Activated CD8-positive, alpha-beta memory T cell treated with anti-CD3 and anti-CD28 coated beads for 4 hours (primary cell): Measurements from ENCODE around the gene DMRTC2.

Experiments
- DNase-seq, 2 donors: peaks; one replicate each; pipeline ENCODE4 v3.0.0-alpha.2; 2020; ENCODE audit warnings: low read depth in 2 of 2

DMRTC2 gene

GRCh38 chr19:41845001-41845050, at the start of gene DMRTC2:
DMRTC2 (plus strand) TSS chr19:41845042; CDS start chr19:41847429, 2,387 bp downstream.
- DNase-seq: no peak

GRCh38 chr19:41796362-41796761, 48.5 kb upstream of the DMRTC2 start, which contains the start of gene CEACAM3:
CEACAM3 (plus strand) TSS chr19:41796587; CDS start chr19:41796678, 91 bp downstream.
- no peak for DNase-seq

GRCh38 chr19:41796901-41797300, 47.9 kb upstream of the DMRTC2 start:
- no peak for DNase-seq

GRCh38 chr19:41799444-41800000, 45.3 kb upstream of the DMRTC2 start:
- no peak for DNase-seq

GRCh38 chr19:41801031-41801430, 43.8 kb upstream of the DMRTC2 start:
- DNase-seq: no peak

- DNase-seq: no peak
Observed at GRCh38 chr19:41801792-41802211, 43.0 kb upstream of the DMRTC2 start.

GRCh38 chr19:41802770-41803169, 42.1 kb upstream of the DMRTC2 start:
- DNase-seq: no peak

- no peak for DNase-seq
Observed at GRCh38 chr19:41804336-41804735, 40.5 kb upstream of the DMRTC2 start.

GRCh38 chr19:41807176-41807575, 37.7 kb upstream of the DMRTC2 start:
- DNase-seq: no peak

GRCh38 chr19:41808663-41809566, 35.9 kb upstream of the DMRTC2 start:
- DNase-seq: no peak

GRCh38 chr19:41810301-41810700, 34.5 kb upstream of the DMRTC2 start:
- DNase-seq: no peak

GRCh38 chr19:41811036-41811435, 33.8 kb upstream of the DMRTC2 start:
- DNase-seq: no peak

GRCh38 chr19:41811981-41812380, 32.9 kb upstream of the DMRTC2 start:
- DNase-seq: no peak

- DNase-seq: no peak
Observed at GRCh38 chr19:41813911-41814310, 30.9 kb upstream of the DMRTC2 start.

- no peak for DNase-seq
Observed at GRCh38 chr19:41815301-41815700, 29.5 kb upstream of the DMRTC2 start.

GRCh38 chr19:41816761-41817160, 28.1 kb upstream of the DMRTC2 start:
- DNase-seq: no peak

GRCh38 chr19:41821003-41821735, 23.7 kb upstream of the DMRTC2 start:
- peak in 1 of 2 donors; percentile 10 for DNase-seq

GRCh38 chr19:41837981-41838708, 6.7 kb upstream of the DMRTC2 start:
- no peak for DNase-seq

- DNase-seq: no peak
Observed at GRCh38 chr19:41839211-41839610, 5.6 kb upstream of the DMRTC2 start.

- DNase-seq: no peak
Observed at GRCh38 chr19:41843371-41843770, 1.5 kb upstream of the DMRTC2 start.

GRCh38 chr19:41844601-41845000, 241 bp upstream of the DMRTC2 start, which contains the start of gene LYPD4:
LYPD4 (minus strand) TSS chr19:41844683; CDS start chr19:41839285, 5,398 bp downstream.
- DNase-seq: no peak

- DNase-seq: no peak
Observed at GRCh38 chr19:41845051-41845590, 279 bp downstream of the DMRTC2 start.
